T47D (cell line): ENCODE data around the gene RIPOR1.

Source experiments
- DNase-seq, 2 experiments: peaks; one replicate each; pipeline versions ENCODE4 v3.0.0 to v3.0.0-alpha.2; 2011 to 2012; ENCODE audit warnings: low read depth in 1 of 2, low spot score in 1 of 2
- JUND ChIP-seq: IDR thresholded peaks from 2 replicates; pipeline ENCODE4 v1.6.1; 2012; ENCODE audit warnings: low read depth
- in situ Hi-C: cut with HindIII; loops from 2 replicates; pipeline ENCODE4 v1.10.0; 2016; ENCODE audit warnings: low sequenced_read_pairs, low pct_unique_long_range_greater_than_20kb

The RIPOR1 gene

DNA sequence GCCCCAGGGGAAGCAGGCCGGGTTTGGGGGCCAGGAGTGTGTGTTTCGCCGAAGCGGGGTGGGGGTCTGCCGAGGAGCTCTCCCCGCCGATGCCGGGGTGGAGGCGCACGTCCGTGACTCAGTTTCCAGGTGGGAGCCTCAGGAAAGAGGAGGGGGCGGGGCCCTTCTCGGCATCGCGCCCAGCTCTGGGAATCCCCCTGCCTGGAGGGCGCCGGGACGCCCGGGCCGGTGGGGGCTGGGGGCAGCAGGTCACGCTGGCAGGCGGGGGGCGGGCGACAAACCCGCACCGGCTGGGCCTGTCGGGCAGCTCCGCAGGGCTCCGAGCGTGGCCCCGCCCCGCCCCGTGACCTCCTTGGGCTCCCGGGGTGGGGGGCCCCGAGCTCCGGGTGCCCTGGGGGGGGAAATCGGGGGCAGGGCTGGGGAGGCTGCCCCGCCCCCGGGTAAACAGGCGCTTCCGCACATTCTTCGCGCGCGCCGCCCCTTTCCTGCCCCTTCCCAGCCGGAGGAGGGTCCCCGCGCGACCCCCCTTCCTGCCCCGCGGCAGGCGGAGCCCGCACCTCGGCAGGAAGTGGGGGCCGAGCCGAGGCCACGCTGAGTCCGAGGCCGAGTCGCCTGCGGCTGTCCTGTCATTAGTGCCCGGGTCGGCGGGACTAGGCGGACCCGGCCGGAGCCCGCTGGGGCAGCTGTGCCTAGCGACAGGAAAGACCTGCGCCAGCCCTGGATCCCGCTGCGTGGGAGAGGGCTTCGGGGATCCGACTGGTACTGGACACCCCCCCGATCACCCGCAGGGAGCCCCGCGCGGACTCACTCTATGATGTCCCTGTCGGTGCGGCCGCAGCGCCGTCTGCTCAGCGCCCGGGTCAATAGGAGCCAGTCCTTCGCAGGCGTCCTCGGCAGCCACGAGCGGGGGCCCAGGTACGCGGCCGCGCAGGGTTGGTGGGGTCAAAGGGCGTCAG lies 9.3 kb downstream of the RIPOR1 start:
- no peak for DNase-seq
- in situ Hi-C loops = no loop called here
- TF ChIP-seq JUND = no peak

GRCh38 chr16:67538666-67539101 lies 10.1 kb downstream of the RIPOR1 start:
- DNase-seq = no peak
- TF ChIP-seq JUND = no peak
- in situ Hi-C loops = no loop called here

- in situ Hi-C loops = no loop called here
- no peak for TF ChIP-seq JUND
- DNase-seq = no peak
Measured at GRCh38 chr16:67539271-67539670, 10.6 kb downstream of the RIPOR1 start.

DNA sequence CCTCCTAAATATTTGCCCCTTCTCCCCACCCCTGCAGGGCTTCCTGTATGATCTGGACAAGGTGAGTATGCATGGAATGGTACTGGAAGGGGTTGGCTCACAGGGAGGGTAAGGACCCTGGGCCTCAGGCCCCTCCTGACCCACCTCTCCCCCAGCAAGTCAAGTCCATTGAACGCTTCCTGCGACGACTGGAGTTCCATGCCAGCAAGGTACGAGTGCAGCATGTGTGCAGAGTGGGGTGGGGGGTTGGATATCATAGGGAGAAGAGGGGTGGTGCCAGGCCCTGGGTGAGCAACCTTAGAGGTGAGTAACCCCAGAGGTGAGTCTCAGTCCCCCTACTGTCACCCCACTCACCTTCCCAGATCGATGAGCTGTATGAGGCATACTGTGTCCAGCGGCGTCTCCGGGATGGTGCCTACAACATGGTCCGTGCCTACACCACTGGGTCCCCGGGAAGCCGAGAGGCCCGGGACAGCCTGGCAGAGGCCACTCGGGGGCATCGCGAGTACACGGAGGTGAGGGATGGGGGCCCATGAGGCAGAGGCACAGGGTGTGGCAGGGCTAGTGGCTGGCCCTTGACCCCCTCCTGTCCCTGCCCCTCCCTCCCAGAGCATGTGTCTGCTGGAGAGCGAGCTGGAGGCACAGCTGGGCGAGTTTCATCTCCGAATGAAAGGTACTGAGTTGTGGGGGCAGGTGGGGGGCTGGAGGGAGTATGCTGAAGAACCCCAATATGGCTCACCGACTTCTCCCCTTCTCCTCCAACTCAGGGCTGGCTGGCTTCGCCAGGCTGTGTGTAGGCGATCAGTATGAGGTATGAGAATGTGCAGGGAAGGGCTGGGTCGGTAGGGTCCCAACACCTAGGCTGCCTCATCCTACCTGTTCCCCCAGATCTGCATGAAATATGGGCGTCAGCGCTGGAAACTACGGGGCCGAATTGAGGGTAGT lies 11.3 kb downstream of the RIPOR1 start:
- in situ Hi-C loops = no loop called here
- TF ChIP-seq JUND = no peak

GRCh38 chr16:67540756-67541155 lies 12.1 kb downstream of the RIPOR1 start:
- in situ Hi-C loops = no loop called here
- no peak for DNase-seq
- TF ChIP-seq JUND = no peak

More for the DNA sequence above, 11.3 kb downstream of the RIPOR1 start:
- DNase-seq = no peak

DNA sequence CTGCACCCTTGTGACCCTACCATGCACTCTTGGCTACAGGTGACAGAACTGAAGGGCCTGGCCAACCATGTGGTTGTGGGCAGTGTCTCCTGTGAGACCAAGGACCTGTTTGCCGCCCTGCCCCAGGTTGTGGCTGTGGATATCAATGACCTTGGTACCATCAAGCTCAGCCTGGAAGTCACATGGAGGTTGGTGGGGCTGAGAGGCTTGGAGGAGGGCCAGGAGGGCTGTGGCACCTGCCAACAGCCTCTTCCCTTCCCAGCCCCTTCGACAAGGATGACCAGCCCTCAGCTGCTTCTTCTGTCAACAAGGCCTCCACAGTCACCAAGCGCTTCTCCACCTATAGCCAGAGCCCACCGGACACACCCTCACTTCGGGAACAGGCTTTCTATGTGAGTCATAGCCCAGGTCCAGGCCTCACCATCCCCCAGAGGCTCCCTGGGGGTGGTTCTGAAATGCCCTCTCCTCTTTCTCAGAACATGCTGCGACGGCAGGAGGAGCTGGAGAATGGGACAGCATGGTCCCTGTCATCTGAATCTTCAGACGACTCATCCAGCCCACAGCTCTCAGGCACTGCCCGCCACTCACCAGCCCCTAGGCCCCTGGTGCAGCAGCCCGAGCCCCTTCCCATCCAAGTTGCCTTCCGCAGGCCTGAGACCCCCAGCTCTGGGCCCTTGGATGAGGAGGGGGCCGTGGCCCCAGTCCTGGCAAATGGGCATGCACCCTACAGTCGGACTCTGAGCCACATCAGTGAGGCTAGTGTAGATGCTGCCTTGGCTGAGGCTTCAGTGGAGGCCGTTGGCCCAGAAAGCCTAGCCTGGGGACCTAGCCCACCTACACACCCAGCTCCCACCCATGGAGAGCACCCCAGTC lies 13.0 kb downstream of the RIPOR1 start:
- in situ Hi-C loops = no loop called here
- no peak for DNase-seq
- no peak for TF ChIP-seq JUND

DNA sequence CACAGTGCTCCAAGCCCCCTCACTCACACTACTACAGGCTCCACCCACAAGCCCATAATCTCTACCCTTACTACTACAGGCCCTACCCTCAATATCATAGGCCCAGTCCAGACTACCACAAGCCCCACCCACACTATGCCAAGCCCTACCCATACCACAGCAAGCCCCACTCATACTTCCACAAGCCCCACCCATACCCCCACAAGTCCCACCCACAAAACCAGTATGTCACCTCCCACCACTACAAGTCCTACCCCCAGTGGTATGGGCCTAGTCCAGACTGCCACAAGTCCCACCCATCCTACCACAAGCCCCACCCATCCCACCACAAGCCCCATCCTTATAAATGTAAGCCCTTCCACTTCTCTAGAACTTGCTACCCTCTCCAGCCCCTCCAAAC lies 13.8 kb downstream of the RIPOR1 start:
- in situ Hi-C loops = no loop called here
- no peak for TF ChIP-seq JUND
- DNase-seq = peak in 1 of 2 experiments; percentile 74

DNA sequence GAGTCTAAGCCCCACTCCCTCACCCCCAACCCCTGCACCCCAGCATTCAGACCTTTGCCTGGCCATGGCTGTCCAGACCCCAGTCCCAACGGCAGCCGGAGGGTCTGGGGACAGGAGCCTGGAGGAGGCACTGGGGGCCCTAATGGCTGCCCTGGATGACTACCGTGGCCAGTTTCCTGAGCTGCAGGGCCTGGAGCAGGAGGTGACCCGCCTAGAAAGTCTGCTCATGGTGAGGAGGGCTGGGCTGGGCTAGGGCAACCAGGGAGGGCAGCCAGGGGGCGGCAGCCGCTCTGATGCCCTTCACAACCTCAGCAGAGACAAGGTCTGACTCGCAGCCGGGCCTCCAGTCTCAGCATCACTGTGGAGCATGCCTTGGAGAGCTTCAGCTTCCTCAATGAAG lies 14.4 kb downstream of the RIPOR1 start:
- TF ChIP-seq JUND = no peak
- in situ Hi-C loops = no loop called here
- DNase-seq = no peak

- no peak for DNase-seq
Measured at GRCh38 chr16:67543582-67543981, 15.0 kb downstream of the RIPOR1 start.

DNA sequence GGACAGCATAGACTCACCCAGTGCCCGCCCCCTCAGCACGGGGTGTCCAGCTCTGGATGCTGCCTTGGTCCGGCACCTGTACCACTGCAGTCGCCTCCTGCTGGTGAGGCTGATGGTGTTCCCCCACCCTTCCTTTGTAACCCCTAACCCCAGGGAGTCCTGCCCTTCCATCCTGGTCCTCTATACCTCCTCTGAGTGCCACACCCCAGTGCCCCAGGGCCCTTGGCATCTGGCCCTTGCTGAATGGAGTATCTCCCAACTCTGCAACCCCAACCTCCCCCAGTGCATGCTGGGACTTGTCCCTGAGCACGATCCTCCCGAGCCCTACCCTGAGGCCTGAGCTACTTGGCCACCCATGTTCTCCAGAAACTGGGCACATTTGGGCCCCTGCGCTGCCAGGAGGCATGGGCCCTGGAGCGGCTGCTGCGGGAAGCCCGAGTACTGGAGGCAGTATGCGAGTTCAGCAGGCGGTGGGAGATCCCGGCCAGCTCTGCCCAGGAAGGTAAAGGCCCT lies 15.8 kb downstream of the RIPOR1 start:
- in situ Hi-C loops = no loop called here
- no peak for DNase-seq
- no peak for TF ChIP-seq JUND

More at GRCh38 chr16:67543582-67543981, 15.0 kb downstream of the RIPOR1 start:
- TF ChIP-seq JUND = no peak
- in situ Hi-C loops = no loop called here

DNA sequence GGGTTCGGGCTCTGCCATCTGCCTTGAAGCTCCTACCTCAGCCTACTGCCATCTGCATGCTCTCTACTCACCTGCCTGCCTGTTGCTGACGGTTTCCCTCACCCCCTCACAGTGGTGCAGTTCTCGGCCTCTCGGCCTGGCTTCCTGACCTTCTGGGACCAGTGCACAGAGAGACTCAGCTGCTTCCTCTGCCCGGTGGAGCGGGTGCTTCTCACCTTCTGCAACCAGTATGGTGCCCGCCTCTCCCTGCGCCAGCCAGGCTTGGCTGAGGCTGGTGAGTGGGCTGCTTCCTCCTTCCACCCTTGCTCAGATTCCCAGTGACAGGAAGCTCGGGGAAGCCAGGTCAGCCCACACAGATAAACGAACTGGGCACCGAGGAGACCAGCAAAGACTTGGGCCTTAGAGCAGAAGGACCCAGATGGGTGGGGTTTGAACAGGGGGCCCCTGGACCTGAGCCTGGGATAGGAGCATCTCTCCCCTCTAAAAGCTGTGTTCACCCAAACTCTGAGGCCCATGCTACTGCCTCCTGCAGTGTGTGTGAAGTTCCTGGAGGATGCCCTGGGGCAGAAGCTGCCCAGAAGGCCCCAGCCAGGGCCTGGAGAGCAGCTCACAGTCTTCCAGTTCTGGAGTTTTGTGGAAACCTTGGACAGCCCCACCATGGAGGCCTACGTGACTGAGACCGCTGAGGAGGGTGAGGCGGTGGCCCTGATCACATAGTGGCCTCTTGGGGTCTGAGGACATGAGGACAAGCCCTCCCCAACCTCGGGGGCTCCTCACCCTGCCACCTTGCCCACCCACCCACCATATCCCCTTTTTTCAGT lies 16.4 kb downstream of the RIPOR1 start:
- DNase-seq = no peak
- in situ Hi-C loops = no loop called here
- no peak for TF ChIP-seq JUND
